Panc1 (cell line): ENCODE measurements around the gene FSTL5. TPM values are rescaled to one million over a fixed set of nuclear protein-coding genes. Genes with fewer than 3 reads are reported as not detected.

Experiments
- ATAC-seq: fragments of 200-7000 bp; cut with Tn5 transposase; 2 replicates; pipeline ENCODE4 v1.9.1; 2020; ENCODE audit warnings: mild to moderate bottlenecking, moderate library complexity
- BruUV-seq: library from RNA; stranded (reverse); fragments of 400-500 nt; replicated peaks from 2 replicates; lab custom pipeline; 2021; lab: Mats Ljungman, UMichigan
- CTCF ChIA-PET: fragments of 300-600 bp; sonication (Branson Sonifier 250); formaldehyde crosslinking; loops from one replicate; lab custom pipeline; 2022; ENCODE audit warnings: antibody characterized with exemption; lab: Charles Lee
- POLR2A ChIA-PET: fragments of 300-600 bp; sonication (Branson Sonifier 250); formaldehyde crosslinking; loops from one replicate; lab custom pipeline; 2022; ENCODE audit warnings: antibody characterized with exemption; lab: Charles Lee
- DNase-seq: peaks from one replicate; pipeline ENCODE4 v3.0.0-alpha.2; 2010; ENCODE audit warnings: low read depth, low spot score
- H3K27ac ChIP-seq: 2 replicates; pipeline ENCODE4 v1.5.1; 2011; ENCODE audit warnings: mild to moderate bottlenecking, low read length, inconsistent platforms
- H3K27me3 ChIP-seq: fragments of 200-500 bp; sonication (Bioruptor generic); 2 replicates; pipeline ENCODE4 v1.6.0; 2014; ENCODE audit warnings: low read length, inconsistent platforms; ENCODE audit not compliant: control insufficient read depth, insufficient read depth
- H3K36me3 ChIP-seq: fragments of 200-500 bp; sonication (Bioruptor generic); 2 replicates; pipeline ENCODE4 v1.5.1; 2014; ENCODE audit warnings: inconsistent platforms, mild to moderate bottlenecking, low read length, moderate library complexity; ENCODE audit not compliant: control insufficient read depth, insufficient read depth
- H3K4me1 ChIP-seq: 2 replicates; pipeline ENCODE4 v1.5.1; 2011; ENCODE audit warnings: inconsistent platforms, mild to moderate bottlenecking, low read length, moderate library complexity; ENCODE audit not compliant: control insufficient read depth, insufficient read depth
- H3K4me3 ChIP-seq, 2 experiments: 2 replicates each; pipeline ENCODE4 v1.5.1; 2011 to 2012; ENCODE audit warnings: low read depth in 2 of 2, low read length in 2 of 2, mild to moderate bottlenecking in 2 of 2, inconsistent platforms in 1 of 2, moderate library complexity in 1 of 2
- H3K9me3 ChIP-seq: fragments of 200-500 bp; sonication (Bioruptor generic); 2 replicates; pipeline ENCODE4 v1.5.1; 2014; ENCODE audit warnings: low read depth, mild to moderate bottlenecking, inconsistent platforms, low read length, moderate library complexity; ENCODE audit not compliant: control insufficient read depth, insufficient read depth
- CTCF ChIP-seq: fragments of 450-650 bp; IDR thresholded peaks from 2 replicates; pipeline ENCODE4 v1.5.1; 2017; ENCODE audit warnings: mild to moderate bottlenecking
- POLR2AphosphoS5 ChIP-seq: IDR thresholded peaks from 2 replicates; pipeline ENCODE4 v1.6.1; 2012; ENCODE audit warnings: mild to moderate bottlenecking, low read depth, low read length, moderate library complexity
- SIN3A ChIP-seq: IDR thresholded peaks from 2 replicates; pipeline ENCODE4 v1.6.1; 2012; ENCODE audit warnings: low read depth, mild to moderate bottlenecking, low read length, moderate library complexity, borderline replicate concordance; ENCODE audit not compliant: insufficient read depth
- TCF7L2 ChIP-seq: IDR thresholded peaks from 2 replicates; pipeline ENCODE4 v1.6.1; 2011; ENCODE audit warnings: mild to moderate bottlenecking, low read depth, low read length, inconsistent platforms
- in situ Hi-C: cut with HindIII; loops from 2 replicates; pipeline ENCODE4 v1.10.0; 2016; ENCODE audit warnings: low sequenced_read_pairs, low pct_unique_long_range_greater_than_20kb
- intact Hi-C: fragments of 100-400 bp; cut with micrococcal nuclease; formaldehyde crosslinking; loops from one replicate; pipeline ENCODE4 v1.10.0; 2022; ENCODE audit not compliant: unreplicated experiment
- total RNA-seq: library from RNA; stranded (reverse); gene quantifications from one replicate; pipeline ENCODE4 v1.2.1, GENCODE V29; 2021; ENCODE audit not compliant: unreplicated experiment
- TF ChIP-seq, protein P1 (sequence below), 2 experiments: IDR thresholded peaks; 2 replicates each; pipeline ENCODE4 v1.6.1; 2011 to 2012; ENCODE audit warnings: low read depth in 2 of 2, control low read depth in 1 of 2, low read length in 1 of 2, mild to moderate bottlenecking in 1 of 2, moderate library complexity in 1 of 2; ENCODE audit not compliant: insufficient read depth in 1 of 2

The FSTL5 gene
- total RNA-seq, 1 experiment from 2014 or later = 0.67 TPM

- TF ChIP-seq TCF7L2 (no peak), CTCF (no peak), SIN3A (no peak), POLR2AphosphoS5 (no peak)
- TF ChIP-seq, protein P1, sequence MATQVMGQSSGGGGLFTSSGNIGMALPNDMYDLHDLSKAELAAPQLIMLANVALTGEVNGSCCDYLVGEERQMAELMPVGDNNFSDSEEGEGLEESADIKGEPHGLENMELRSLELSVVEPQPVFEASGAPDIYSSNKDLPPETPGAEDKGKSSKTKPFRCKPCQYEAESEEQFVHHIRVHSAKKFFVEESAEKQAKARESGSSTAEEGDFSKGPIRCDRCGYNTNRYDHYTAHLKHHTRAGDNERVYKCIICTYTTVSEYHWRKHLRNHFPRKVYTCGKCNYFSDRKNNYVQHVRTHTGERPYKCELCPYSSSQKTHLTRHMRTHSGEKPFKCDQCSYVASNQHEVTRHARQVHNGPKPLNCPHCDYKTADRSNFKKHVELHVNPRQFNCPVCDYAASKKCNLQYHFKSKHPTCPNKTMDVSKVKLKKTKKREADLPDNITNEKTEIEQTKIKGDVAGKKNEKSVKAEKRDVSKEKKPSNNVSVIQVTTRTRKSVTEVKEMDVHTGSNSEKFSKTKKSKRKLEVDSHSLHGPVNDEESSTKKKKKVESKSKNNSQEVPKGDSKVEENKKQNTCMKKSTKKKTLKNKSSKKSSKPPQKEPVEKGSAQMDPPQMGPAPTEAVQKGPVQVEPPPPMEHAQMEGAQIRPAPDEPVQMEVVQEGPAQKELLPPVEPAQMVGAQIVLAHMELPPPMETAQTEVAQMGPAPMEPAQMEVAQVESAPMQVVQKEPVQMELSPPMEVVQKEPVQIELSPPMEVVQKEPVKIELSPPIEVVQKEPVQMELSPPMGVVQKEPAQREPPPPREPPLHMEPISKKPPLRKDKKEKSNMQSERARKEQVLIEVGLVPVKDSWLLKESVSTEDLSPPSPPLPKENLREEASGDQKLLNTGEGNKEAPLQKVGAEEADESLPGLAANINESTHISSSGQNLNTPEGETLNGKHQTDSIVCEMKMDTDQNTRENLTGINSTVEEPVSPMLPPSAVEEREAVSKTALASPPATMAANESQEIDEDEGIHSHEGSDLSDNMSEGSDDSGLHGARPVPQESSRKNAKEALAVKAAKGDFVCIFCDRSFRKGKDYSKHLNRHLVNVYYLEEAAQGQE (IDR thresholded peaks at IDR 0.05; ENCODE audit: insufficient read depth in 1 of 2, low read depth in 2 of 2, low read length in 1 of 2) = no peak
- ChIA-PET CTCF (no interaction called here), POLR2A (no interaction called here)
- Histone ChIP-seq H3K4me1 (no peaks in the 10 kb centered on the region), H3K27ac (no peak overlapping the region), H3K4me3 (no peak overlapping the region), H3K27me3 (no peaks in the 10 kb centered on the region), H3K9me3 (no peaks in the 10 kb centered on the region), H3K36me3 (no peaks in the 10 kb centered on the region)
- in situ Hi-C loops = no loop called here
- no peak for DNase-seq
- intact Hi-C loops = no loop called here
- no TSS peak for BruUV-seq
- ATAC-seq = no peak
Observed at GRCh38 chr4:162046135-162046534, 117.7 kb downstream of the FSTL5 start.

GRCh38 chr4:162038112-162038511 lies 125.7 kb downstream of the FSTL5 start:
- Histone ChIP-seq H3K4me3 (no peak overlapping the region), H3K36me3 (no peaks in the 10 kb centered on the region), H3K27me3 (no peaks in the 10 kb centered on the region), H3K4me1 (no peaks in the 10 kb centered on the region), H3K27ac (no peak overlapping the region), H3K9me3 (no peaks in the 10 kb centered on the region)
- in situ Hi-C loops = no loop called here
- intact Hi-C loops = no loop called here
- ATAC-seq (no peak), DNase-seq (no peak)
- ChIA-PET CTCF (no interaction called here), POLR2A (no interaction called here)
- no TSS peak for BruUV-seq
- TF ChIP-seq CTCF = no peak
- TF ChIP-seq POLR2AphosphoS5 = no peak
- no peak for TF ChIP-seq SIN3A
- TF ChIP-seq TCF7L2 = no peak
- TF ChIP-seq, protein P1 (IDR thresholded peaks at IDR 0.05; ENCODE audit: insufficient read depth in 1 of 2, low read depth in 2 of 2, low read length in 1 of 2) = no peak
